Panc1 (cell line): ENCODE measurements around the gene SPATC1L. TPM values are rescaled to one million over a fixed set of nuclear protein-coding genes. Genes with fewer than 3 reads are reported as not detected.

Experiments
- ATAC-seq: fragments of 200-7000 bp; cut with Tn5 transposase; 2 replicates; pipeline ENCODE4 v1.9.1; 2020; ENCODE audit warnings: mild to moderate bottlenecking, moderate library complexity
- BruUV-seq: library from RNA; stranded (reverse); fragments of 400-500 nt; replicated peaks from 2 replicates; lab custom pipeline; 2021; lab: Mats Ljungman, UMichigan
- CTCF ChIA-PET: fragments of 300-600 bp; sonication (Branson Sonifier 250); formaldehyde crosslinking; loops from one replicate; lab custom pipeline; 2022; ENCODE audit warnings: antibody characterized with exemption; lab: Charles Lee
- POLR2A ChIA-PET: fragments of 300-600 bp; sonication (Branson Sonifier 250); formaldehyde crosslinking; loops from one replicate; lab custom pipeline; 2022; ENCODE audit warnings: antibody characterized with exemption; lab: Charles Lee
- DNase-seq: peaks from one replicate; pipeline ENCODE4 v3.0.0-alpha.2; 2010; ENCODE audit warnings: low read depth, low spot score
- H3K27ac ChIP-seq: 2 replicates; pipeline ENCODE4 v1.5.1; 2011; ENCODE audit warnings: mild to moderate bottlenecking, low read length, inconsistent platforms
- H3K27me3 ChIP-seq: fragments of 200-500 bp; sonication (Bioruptor generic); 2 replicates; pipeline ENCODE4 v1.6.0; 2014; ENCODE audit warnings: low read length, inconsistent platforms; ENCODE audit not compliant: control insufficient read depth, insufficient read depth
- H3K36me3 ChIP-seq: fragments of 200-500 bp; sonication (Bioruptor generic); 2 replicates; pipeline ENCODE4 v1.5.1; 2014; ENCODE audit warnings: inconsistent platforms, mild to moderate bottlenecking, low read length, moderate library complexity; ENCODE audit not compliant: control insufficient read depth, insufficient read depth
- H3K4me1 ChIP-seq: 2 replicates; pipeline ENCODE4 v1.5.1; 2011; ENCODE audit warnings: inconsistent platforms, mild to moderate bottlenecking, low read length, moderate library complexity; ENCODE audit not compliant: control insufficient read depth, insufficient read depth
- H3K4me3 ChIP-seq, 2 experiments: 2 replicates each; pipeline ENCODE4 v1.5.1; 2011 to 2012; ENCODE audit warnings: low read depth in 2 of 2, low read length in 2 of 2, mild to moderate bottlenecking in 2 of 2, inconsistent platforms in 1 of 2, moderate library complexity in 1 of 2
- H3K9me3 ChIP-seq: fragments of 200-500 bp; sonication (Bioruptor generic); 2 replicates; pipeline ENCODE4 v1.5.1; 2014; ENCODE audit warnings: low read depth, mild to moderate bottlenecking, inconsistent platforms, low read length, moderate library complexity; ENCODE audit not compliant: control insufficient read depth, insufficient read depth
- CTCF ChIP-seq: fragments of 450-650 bp; IDR thresholded peaks from 2 replicates; pipeline ENCODE4 v1.5.1; 2017; ENCODE audit warnings: mild to moderate bottlenecking
- POLR2AphosphoS5 ChIP-seq: IDR thresholded peaks from 2 replicates; pipeline ENCODE4 v1.6.1; 2012; ENCODE audit warnings: mild to moderate bottlenecking, low read depth, low read length, moderate library complexity
- REST ChIP-seq, 2 experiments: IDR thresholded peaks; 2 replicates each; pipeline ENCODE4 v1.6.1; 2011 to 2012; ENCODE audit warnings: low read depth in 2 of 2, control low read depth in 1 of 2, low read length in 1 of 2, mild to moderate bottlenecking in 1 of 2, moderate library complexity in 1 of 2; ENCODE audit not compliant: insufficient read depth in 1 of 2
- SIN3A ChIP-seq: IDR thresholded peaks from 2 replicates; pipeline ENCODE4 v1.6.1; 2012; ENCODE audit warnings: low read depth, mild to moderate bottlenecking, low read length, moderate library complexity, borderline replicate concordance; ENCODE audit not compliant: insufficient read depth
- TCF7L2 ChIP-seq: IDR thresholded peaks from 2 replicates; pipeline ENCODE4 v1.6.1; 2011; ENCODE audit warnings: mild to moderate bottlenecking, low read depth, low read length, inconsistent platforms
- in situ Hi-C: cut with HindIII; loops from 2 replicates; pipeline ENCODE4 v1.10.0; 2016; ENCODE audit warnings: low sequenced_read_pairs, low pct_unique_long_range_greater_than_20kb
- intact Hi-C: fragments of 100-400 bp; cut with micrococcal nuclease; formaldehyde crosslinking; loops from one replicate; pipeline ENCODE4 v1.10.0; 2022; ENCODE audit not compliant: unreplicated experiment
- total RNA-seq: library from RNA; stranded (reverse); gene quantifications from one replicate; pipeline ENCODE4 v1.2.1, GENCODE V29; 2021; ENCODE audit not compliant: unreplicated experiment

Gene SPATC1L
- total RNA-seq, 1 experiment from 2014 or later = 0.26 TPM

DNA sequence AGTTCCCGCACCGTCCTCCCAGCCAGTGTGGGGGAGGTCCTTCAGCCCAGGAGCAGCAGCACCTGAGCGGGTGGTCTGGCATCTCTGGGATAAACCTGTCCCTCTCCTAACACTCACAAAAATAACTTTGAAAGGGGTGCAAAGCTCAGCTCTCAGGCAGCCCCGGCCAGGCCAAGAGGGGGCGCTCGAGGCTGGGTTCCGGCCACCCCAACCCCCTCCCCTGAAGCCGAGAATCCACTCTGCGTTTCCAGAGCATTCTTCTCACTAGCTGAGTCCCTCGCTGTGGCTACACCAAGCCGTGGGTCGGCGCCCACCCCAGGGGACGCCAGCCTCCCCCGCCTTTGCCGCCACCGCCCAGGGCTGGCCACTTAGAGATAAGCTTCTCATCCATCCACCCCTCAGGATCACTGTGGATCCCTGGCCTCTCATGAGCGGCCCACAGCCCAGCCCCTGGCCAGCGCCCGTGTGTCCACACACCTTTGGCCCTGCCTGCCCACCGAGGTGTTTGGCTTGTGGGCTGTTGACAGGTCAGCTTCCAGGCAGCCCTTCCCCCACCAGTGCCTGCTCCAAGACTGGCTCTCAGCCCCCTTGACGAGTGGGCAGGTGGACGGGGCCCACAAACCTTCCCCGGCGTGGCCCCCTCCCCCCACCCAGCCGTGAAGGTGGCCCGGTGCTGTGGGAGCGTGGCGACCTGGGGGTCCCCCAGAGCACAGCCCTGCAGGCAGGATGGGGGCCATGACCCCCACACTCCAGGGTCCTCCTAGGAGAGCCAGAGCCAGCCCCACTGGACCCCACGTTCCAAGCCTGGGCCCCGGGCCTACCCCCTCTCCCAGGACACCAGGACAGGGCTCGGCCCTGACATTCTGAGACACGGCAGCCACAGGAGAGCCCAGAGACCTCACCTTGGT is 30.8 kb downstream of the SPATC1L start:
- ChIA-PET CTCF (interaction anchor here (0.6 to 1.0 kb wide), 3 partner anchors 10 to 100 kb away, joined by 3 to 7 read pairs (median 4); no protein-coding TSS in a partner anchor), POLR2A (no interaction called here)
- H3K27me3 ChIP-seq = no peaks in the 10 kb centered on the region
- no peaks in the 10 kb centered on the region for H3K36me3 ChIP-seq
- TF ChIP-seq CTCF = peak; percentile 85
- no peak for TF ChIP-seq SIN3A
- no peak for TF ChIP-seq TCF7L2
- TF ChIP-seq POLR2AphosphoS5 = no peak
- TF ChIP-seq REST (IDR thresholded peaks at IDR 0.05; ENCODE audit: insufficient read depth in 1 of 2, low read depth in 2 of 2, low read length in 1 of 2) = no peak
- BruUV-seq = no TSS peak
- ATAC-seq (peak; percentile 76), DNase-seq (no peak)
- H3K4me1 ChIP-seq = no peaks in the 10 kb centered on the region
- H3K9me3 ChIP-seq = no peaks in the 10 kb centered on the region
- intact Hi-C loops = no loop called here
- no peak overlapping the region for H3K27ac ChIP-seq
- in situ Hi-C loops = no loop called here
- no peak overlapping the region for H3K4me3 ChIP-seq

DNA sequence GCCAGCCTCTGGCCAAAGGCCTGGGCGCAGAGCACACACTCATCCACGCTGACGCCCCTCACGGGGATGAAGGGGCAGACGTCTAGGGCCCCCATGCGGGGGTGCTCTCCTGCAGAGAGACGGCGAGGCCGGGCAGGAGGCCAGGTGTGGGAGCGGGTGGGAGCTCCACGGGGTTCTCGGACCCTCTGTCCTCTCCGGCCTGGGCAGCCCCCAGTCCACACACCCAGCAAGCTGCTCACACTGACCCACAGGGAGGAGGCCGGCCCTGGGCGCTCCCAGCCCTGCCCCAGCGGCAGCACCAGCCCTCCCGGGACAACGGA is 31.4 kb downstream of the SPATC1L start:
- POLR2A ChIA-PET = no interaction called here
- in situ Hi-C loops (no loop called here), intact Hi-C loops (no loop called here)
- Histone ChIP-seq H3K27ac (no peak overlapping the region), H3K9me3 (no peaks in the 10 kb centered on the region), H3K27me3 (no peaks in the 10 kb centered on the region), H3K4me1 (no peaks in the 10 kb centered on the region), H3K4me3 (no peak overlapping the region), H3K36me3 (no peaks in the 10 kb centered on the region)
- ATAC-seq = peak; percentile 42
- no TSS peak for BruUV-seq
- DNase-seq = no peak
- no peak for TF ChIP-seq CTCF
- no peak for TF ChIP-seq SIN3A
- TF ChIP-seq REST (IDR thresholded peaks at IDR 0.05; ENCODE audit: insufficient read depth in 1 of 2, low read depth in 2 of 2, low read length in 1 of 2) = no peak
- no peak for TF ChIP-seq POLR2AphosphoS5
- TF ChIP-seq TCF7L2 = no peak
- CTCF ChIA-PET = interaction anchor here (1.0 kb wide), 2 partner anchors 10 to 100 kb away, joined by 3 to 7 read pairs; no protein-coding TSS in a partner anchor
